HG02610 (cell line): ENCODE results near the gene NES.

Experiments used
- ATAC-seq: cut with Tn5 transposase; IDR thresholded peaks from one replicate; pipeline ENCODE4 v1.9.1; 2021; ENCODE audit warnings: mild to moderate bottlenecking, moderate library complexity; ENCODE audit not compliant: unreplicated experiment

The NES gene

DNA sequence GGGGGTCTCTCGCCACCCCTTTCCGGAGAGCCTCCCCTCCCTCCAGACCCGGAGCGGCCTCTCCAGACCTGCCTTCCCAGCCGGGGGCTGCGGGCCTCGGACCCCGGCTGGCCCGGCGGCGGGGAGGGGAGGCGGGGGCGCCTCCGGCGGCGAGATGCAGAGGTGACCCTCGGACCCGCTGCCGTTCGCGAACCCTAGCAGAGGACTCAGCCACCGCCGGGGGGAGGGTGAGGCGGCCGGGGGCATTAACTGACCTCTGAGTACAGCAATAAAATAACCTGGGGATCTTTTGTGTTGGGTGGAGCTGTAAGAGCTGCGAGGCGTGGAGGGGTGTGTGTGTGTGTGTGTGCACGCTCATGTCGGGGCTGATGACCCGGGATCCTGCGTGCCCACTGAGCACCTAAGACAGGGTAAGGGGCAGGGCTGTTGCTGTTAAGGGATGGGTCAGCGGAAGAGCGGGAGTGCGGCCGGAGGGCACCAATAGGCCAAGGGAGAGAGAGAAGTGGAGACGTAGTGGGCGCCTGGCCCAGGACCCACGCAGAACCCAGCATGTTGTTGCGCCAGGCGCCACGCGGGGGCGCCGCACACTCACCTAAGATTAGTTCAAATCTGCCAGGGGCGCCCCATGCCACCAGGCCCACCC lies 51.6 kb downstream of the NES start:
- no peak for ATAC-seq

DNA sequence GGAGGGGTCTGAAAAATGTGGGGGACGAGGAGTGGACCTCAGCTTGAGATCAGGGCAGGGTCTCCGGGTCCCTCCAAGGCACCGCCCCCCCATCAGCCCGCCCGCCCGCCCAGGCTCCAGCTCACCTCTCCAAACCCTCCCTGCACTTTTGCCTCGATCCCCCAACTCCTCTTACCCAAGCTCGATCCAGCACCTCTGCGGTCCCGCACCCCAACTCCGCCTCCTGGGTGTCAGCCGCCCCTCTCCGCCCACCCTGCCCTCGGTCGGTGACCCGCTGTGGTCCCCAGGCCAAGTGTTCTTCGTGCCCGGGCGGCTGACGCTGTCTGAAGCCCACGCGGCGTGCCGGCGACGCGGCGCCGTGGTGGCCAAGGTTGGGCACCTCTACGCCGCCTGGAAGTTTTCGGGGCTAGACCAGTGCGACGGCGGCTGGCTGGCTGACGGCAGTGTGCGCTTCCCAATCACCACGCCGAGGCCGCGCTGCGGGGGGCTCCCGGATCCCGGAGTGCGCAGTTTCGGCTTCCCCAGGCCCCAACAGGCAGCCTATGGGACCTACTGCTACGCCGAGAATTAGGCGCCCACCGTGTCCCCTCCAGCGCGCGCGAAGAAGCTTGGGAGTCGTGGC lies 52.3 kb downstream of the NES start:
- no peak for ATAC-seq

DNA sequence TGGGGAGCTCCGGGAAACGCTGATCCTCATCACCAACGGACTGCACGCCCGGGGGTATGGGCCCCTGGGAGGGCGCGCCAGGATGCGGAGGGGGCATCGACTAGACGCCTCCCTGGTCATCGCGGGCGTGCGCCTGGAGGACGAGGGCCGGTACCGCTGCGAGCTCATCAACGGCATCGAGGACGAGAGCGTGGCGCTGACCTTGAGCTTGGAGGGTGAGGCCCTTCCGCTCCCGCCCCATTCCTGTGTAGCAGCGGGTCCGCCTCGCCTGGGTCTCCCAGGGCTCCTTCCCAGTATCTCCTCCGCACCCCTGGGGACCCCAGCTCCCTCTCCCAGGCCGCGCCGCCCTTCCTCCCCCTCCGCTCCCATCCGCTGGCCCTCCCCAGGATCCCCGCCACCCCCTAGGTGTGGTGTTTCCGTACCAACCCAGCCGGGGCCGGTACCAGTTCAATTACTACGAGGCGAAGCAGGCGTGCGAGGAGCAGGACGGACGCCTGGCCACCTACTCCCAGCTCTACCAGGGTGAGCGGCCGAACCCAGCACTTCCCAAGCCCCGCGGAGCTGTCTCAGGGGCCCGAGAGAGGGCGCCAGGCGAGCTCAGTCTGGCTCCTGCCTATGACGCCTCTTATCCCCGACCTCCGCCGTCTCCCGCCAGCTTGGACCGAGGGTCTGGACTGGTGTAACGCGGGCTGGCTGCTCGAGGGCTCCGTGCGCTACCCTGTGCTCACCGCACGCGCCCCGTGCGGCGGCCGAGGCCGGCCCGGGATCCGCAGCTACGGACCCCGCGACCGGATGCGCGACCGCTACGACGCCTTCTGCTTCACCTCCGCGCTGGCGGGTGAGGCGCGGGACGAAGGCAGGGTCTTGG lies 53.0 kb downstream of the NES start:
- no peak for ATAC-seq

DNA sequence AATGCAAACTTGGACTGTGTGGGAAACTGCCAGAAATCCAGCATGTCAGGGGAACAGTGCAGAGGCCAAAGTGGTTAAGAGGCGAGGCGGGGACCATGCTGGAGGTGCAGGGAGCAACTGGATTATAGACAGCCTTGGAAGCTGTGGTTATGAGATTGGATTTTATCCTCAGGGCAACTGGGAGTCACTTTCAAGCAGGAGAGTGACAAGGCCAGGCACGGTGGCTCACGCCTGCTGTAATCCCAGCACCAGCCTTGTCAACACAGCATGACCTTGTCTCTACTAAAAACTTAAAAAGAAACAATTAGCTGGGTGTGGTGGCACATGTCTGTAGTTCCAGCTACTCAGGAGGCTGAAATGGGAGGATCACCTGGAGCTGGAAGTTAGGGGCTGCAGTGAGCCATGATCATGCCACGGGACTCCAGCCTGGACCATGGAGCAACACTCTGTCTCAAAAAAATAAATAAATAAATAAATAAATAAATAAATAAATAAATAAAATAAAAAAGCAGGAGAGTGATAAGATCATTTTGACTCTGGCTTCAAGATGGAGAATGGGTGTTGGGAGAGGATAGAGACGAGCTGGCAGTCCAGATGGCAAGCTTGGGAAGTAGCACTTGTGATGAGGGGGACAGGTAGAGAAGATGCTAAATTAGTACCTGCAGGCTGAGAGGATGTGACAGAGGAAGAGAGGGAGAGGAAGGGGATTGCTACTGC lies 54.5 kb downstream of the NES start:
- no peak for ATAC-seq

DNA sequence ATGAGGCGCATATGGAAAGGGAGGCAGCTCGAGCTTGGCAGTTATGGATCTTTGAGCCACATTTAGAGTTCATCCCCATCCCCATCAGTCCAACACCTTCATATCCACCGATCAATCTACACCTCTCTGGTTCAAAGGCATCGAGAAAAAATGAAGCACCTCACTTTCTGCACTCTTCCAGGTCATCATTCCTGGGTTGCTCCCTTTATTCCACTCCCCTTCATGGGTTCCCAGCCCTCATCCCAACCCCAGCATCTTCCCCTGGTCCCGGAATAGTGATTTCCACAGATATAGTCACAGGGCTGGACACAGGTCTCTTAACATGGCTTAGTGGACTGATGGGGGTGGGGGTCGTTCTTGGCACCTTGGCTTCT lies 57.6 kb downstream of the NES start:
- no peak for ATAC-seq

DNA sequence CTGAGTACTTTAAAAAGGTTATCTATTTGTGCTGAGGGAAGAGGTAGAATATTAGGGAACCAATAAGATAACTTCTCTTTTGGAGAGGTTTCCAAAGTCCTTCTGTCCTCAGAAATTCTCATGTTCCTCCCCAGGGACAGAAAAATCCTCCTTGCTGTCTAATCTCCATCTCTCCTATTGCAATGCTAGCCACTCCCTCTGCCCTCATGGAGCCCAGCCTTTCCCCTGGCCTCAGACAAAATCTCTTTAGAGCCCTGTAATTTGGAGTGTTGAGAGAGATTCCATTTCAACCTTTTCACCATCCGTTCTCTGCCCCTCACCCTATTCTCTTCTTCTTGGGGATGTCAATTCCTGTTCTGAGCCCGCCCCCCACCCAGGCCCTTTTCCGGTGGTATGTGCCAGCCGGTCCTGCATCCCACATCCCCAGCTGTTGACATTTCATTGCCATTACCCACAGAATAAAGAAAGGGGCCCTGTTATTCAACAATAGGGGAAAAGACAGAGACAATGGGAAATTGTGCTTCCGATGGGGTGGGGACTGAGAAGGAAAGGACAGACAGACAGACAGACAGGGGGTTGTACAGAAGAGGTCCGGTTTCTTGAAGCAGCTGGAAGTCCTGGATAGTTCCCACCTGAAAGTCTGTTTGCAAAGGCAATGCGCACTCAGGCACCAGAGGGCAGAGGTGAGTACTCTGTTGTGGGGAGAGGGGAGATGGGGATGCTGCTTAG lies 58.2 kb downstream of the NES start, which contains the start of gene HAPLN2:
Gene HAPLN2, plus strand, starts transcription at position 563 of the 729 bp plus-strand sequence. CDS start 4,076 bp downstream, outside the sequence.
- ATAC-seq: no peak
